Lower leg skin (tissue), 3 donors: ENCODE results near the gene MDFIC.

Experiments used
- CTCF ChIP-seq, 3 donors: fragments of 450-650 bp; IDR thresholded peaks; one replicate each; pipeline ENCODE4 v1.5.1; 2016; ENCODE audit warnings: antibody characterized with exemption in 3 of 3, mild to moderate bottlenecking in 3 of 3, moderate library complexity in 2 of 3
- POLR2A ChIP-seq, 2 donors: fragments of 450-650 bp; IDR thresholded peaks; one replicate each; pipeline ENCODE4 v1.6.1; 2016 to 2017; ENCODE audit warnings: antibody characterized with exemption in 2 of 2, mild to moderate bottlenecking in 1 of 2, moderate library complexity in 1 of 2

GRCh38 chr7:114953724-114954123, 31.8 kb downstream of the MDFIC start:
- no peak for TF ChIP-seq POLR2A (IDR thresholded peaks at IDR 0.05)
- TF ChIP-seq CTCF (IDR thresholded peaks at IDR 0.05): no peak
